PC-3 (cell line): ENCODE data around the gene DBNL. TPM values are rescaled to one million over a fixed set of nuclear protein-coding genes. Genes with fewer than 3 reads are reported as not detected.

ENCODE experiments used
- ATAC-seq: fragments of 200-7000 bp; cut with Tn5 transposase; 2 replicates; pipeline ENCODE4 v1.9.1; 2020; ENCODE audit warnings: mild to moderate bottlenecking, moderate library complexity
- BruUV-seq: library from RNA; stranded (reverse); fragments of 400-500 nt; replicated peaks from 2 replicates; lab custom pipeline; 2021; lab: Mats Ljungman, UMichigan
- CTCF ChIA-PET: fragments of 300-600 bp; sonication (Branson Sonifier 250); formaldehyde crosslinking; loops from one replicate; lab custom pipeline; 2022; ENCODE audit warnings: antibody characterized with exemption; lab: Charles Lee
- POLR2A ChIA-PET: fragments of 300-600 bp; sonication (Branson Sonifier 250); formaldehyde crosslinking; loops from one replicate; lab custom pipeline; 2022; ENCODE audit warnings: antibody characterized with exemption; ENCODE audit not compliant: unreplicated experiment; lab: Charles Lee
- DNase-seq: peaks from one replicate; pipeline ENCODE4 v3.0.0-alpha.2; 2015
- H2AFZ ChIP-seq: fragments of 300-600 bp; sonication (generic); 2 replicates; pipeline ENCODE4 v1.6.0; 2016; ENCODE audit warnings: antibody characterized with exemption, low read length
- H3F3A ChIP-seq: fragments of 300-600 bp; sonication (generic); one replicate; pipeline ENCODE4 v1.6.0; 2017; ENCODE audit warnings: antibody characterized with exemption, low read length, control low read depth, mild to moderate bottlenecking; ENCODE audit not compliant: unreplicated experiment
- H3K27ac ChIP-seq: fragments of 300-600 bp; sonication (generic); 2 replicates; pipeline ENCODE4 v1.5.1; 2016; ENCODE audit warnings: mild to moderate bottlenecking, low read length
- H3K27me3 ChIP-seq: fragments of 300-600 bp; sonication (generic); 2 replicates; pipeline ENCODE4 v1.6.1; 2016; ENCODE audit warnings: low read length, mixed read lengths
- H3K36me3 ChIP-seq: fragments of 300-600 bp; sonication (generic); 2 replicates; pipeline ENCODE4 v1.6.1; 2016; ENCODE audit warnings: low read depth, mixed run types, low read length, mixed read lengths
- H3K4me1 ChIP-seq: fragments of 300-600 bp; sonication (generic); 2 replicates; pipeline ENCODE4 v1.5.1; 2016; ENCODE audit warnings: low read length; ENCODE audit not compliant: insufficient read depth
- H3K4me2 ChIP-seq: fragments of 300-600 bp; sonication (generic); 2 replicates; pipeline ENCODE4 v1.6.0; 2016; ENCODE audit warnings: low read length
- H3K4me3 ChIP-seq: fragments of 300-600 bp; sonication (generic); 2 replicates; pipeline ENCODE4 v1.5.1; 2016; ENCODE audit warnings: mild to moderate bottlenecking, low read length, mixed read lengths
- H3K79me2 ChIP-seq: fragments of 300-600 bp; sonication (generic); 2 replicates; pipeline ENCODE4 v1.6.1; 2017; ENCODE audit warnings: low read length, mixed read lengths
- H3K9ac ChIP-seq: fragments of 300-600 bp; sonication (generic); 2 replicates; pipeline ENCODE4 v1.6.0; 2016; ENCODE audit warnings: mild to moderate bottlenecking, low read length
- H3K9me2 ChIP-seq: fragments of 300-600 bp; sonication (generic); replicated peaks from 2 replicates; pipeline ENCODE4 v1.6.1; 2016; ENCODE audit warnings: mixed run types, low read length, mixed read lengths
- H3K9me3 ChIP-seq: fragments of 300-600 bp; sonication (generic); 2 replicates; pipeline ENCODE4 v1.6.1; 2016; ENCODE audit warnings: low read length, mixed read lengths
- H4K20me1 ChIP-seq: fragments of 300-600 bp; sonication (generic); 2 replicates; pipeline ENCODE4 v1.6.1; 2016; ENCODE audit warnings: low read length, mixed read lengths
- CTCF ChIP-seq: fragments of 300-600 bp; sonication (generic); conservative IDR thresholded peaks from 2 replicates; pipeline ENCODE4 v1.5.1; 2017; ENCODE audit warnings: antibody characterized with exemption, low read depth, mild to moderate bottlenecking, low read length
- EZH2 ChIP-seq: fragments of 300-600 bp; sonication (generic); IDR thresholded peaks from one replicate; pipeline ENCODE4 v1.6.1; 2017; ENCODE audit warnings: antibody characterized with exemption, mild to moderate bottlenecking, low read length; ENCODE audit not compliant: unreplicated experiment
- EZH2phosphoT487 ChIP-seq: fragments of 300-600 bp; sonication (generic); IDR thresholded peaks from 2 replicates; pipeline ENCODE4 v1.6.1; 2018; ENCODE audit warnings: mild to moderate bottlenecking, antibody characterized with exemption, low read length, borderline replicate concordance
- intact Hi-C: fragments of 100-400 bp; cut with micrococcal nuclease; formaldehyde crosslinking; loops from 2 replicates; pipeline ENCODE4 v1.9.0; 2023
- total RNA-seq: library from RNA; depleted of rRNA; stranded (reverse); fragments of >200 nt; gene quantifications from 2 replicates; pipeline ENCODE4 v1.2.3, GENCODE V29; 2014

The DBNL gene
- total RNA-seq, 1 experiment from 2014 or later = 108 TPM

GRCh38 chr7:44057181-44057848 is 12.8 kb downstream of the DBNL start:
- Histone ChIP-seq H3K9ac (no peak overlapping the region), H3K27ac (no peak overlapping the region), H3F3A (no peaks in the 10 kb centered on the region), H3K4me2 (no peak overlapping the region), H3K4me3 (no peak overlapping the region), H4K20me1 (no peaks in the 10 kb centered on the region; the same call in 1 of the 2 replicates), H3K27me3 (no peaks in the 10 kb centered on the region), H3K4me1 (no peaks in the 10 kb centered on the region), H3K36me3 (peaks cover 50% of the 10 kb centered on the region; the same call in 1 of the 2 replicates), H3K9me2 (no peaks in the 10 kb centered on the region), H3K9me3 (no peaks in the 10 kb centered on the region), H2AFZ (no peak overlapping the region), H3K79me2 (0 out of 2 replicates have a peak, but pooled peaks cover 2% of the 10 kb centered on the region)
- no TSS peak for BruUV-seq
- DNase-seq (no peak), ATAC-seq (no peak)
- intact Hi-C loops = no loop called here
- TF ChIP-seq CTCF (no peak), EZH2 (no peak), EZH2phosphoT487 (no peak)
- CTCF ChIA-PET = no interaction called here
- POLR2A ChIA-PET = no interaction called here

GRCh38 chr7:44057849-44058758 is 13.6 kb downstream of the DBNL start:
- H3K9me3 ChIP-seq = no peaks in the 10 kb centered on the region
- no peaks in the 10 kb centered on the region; the same call in 1 of the 2 replicates for H4K20me1 ChIP-seq
- intact Hi-C loops = no loop called here
- no peak overlapping the region for H3K4me3 ChIP-seq
- no peak overlapping the region for H3K9ac ChIP-seq
- no peak overlapping the region for H2AFZ ChIP-seq
- TF ChIP-seq CTCF = no peak
- TF ChIP-seq EZH2phosphoT487 = no peak
- TF ChIP-seq EZH2 = no peak
- DNase-seq = no peak
- H3K36me3 ChIP-seq = peaks cover 45% of the 10 kb centered on the region; the same call in 1 of the 2 replicates
- no peak overlapping the region for H3K27ac ChIP-seq
- no TSS peak for BruUV-seq
- H3K4me2 ChIP-seq = no peak overlapping the region
- CTCF ChIA-PET = no interaction called here
- H3K4me1 ChIP-seq = no peaks in the 10 kb centered on the region
- ATAC-seq = no peak
- no peaks in the 10 kb centered on the region for H3F3A ChIP-seq
- POLR2A ChIA-PET = no interaction called here
- H3K9me2 ChIP-seq = no peaks in the 10 kb centered on the region
- no peaks in the 10 kb centered on the region for H3K27me3 ChIP-seq
- H3K79me2 ChIP-seq = 0 out of 2 replicates have a peak, but pooled peaks cover 2% of the 10 kb centered on the region
